Body of pancreas (tissue), 4 donors: ENCODE measurements around the gene TNNC1. TPM values are rescaled to one million over a fixed set of nuclear protein-coding genes. Genes with fewer than 3 reads are reported as not detected.
A peak's percentile ranks its signal among the peaks of the same experiment; 100 is the strongest.

Source experiments
- ATAC-seq: fragments of 150-250 bp; one replicate; pipeline ENCODE4 v1.9.1; 2016
- DNase-seq, 4 donors: peaks; one replicate each; pipeline ENCODE4 v3.0.0-alpha.2; 2019
- H3K27ac ChIP-seq, 4 donors: fragments of 200-600 bp; sonication (generic); 1 replicate in 3 of 4; 2 replicates in 1 of 4; pipeline versions ENCODE4 v1.5.1 to v1.6.1; 2016 to 2019; ENCODE audit warnings: mild to moderate bottlenecking in 1 of 4, mixed read lengths in 1 of 4, moderate library complexity in 1 of 4
- H3K27me3 ChIP-seq, 2 donors: fragments of 200-600 bp; sonication (generic); one replicate each; pipeline ENCODE4 v1.6.0; 2016; ENCODE audit warnings: mild to moderate bottlenecking in 1 of 2
- H3K36me3 ChIP-seq, 2 donors: fragments of 200-600 bp; sonication (generic); replicated peaks in 1 of 2; 2 replicates each; pipeline ENCODE4 v1.5.1; 2016; ENCODE audit warnings: low read depth in 2 of 2; ENCODE audit not compliant: insufficient read depth in 1 of 2
- H3K4me1 ChIP-seq: fragments of 200-600 bp; sonication (generic); one replicate; pipeline ENCODE4 v1.6.0; 2016
- H3K4me3 ChIP-seq, 2 donors: fragments of 200-600 bp; sonication (generic); 1 replicate in 1 of 2; 2 replicates in 1 of 2; pipeline ENCODE4 v1.5.1; 2016 to 2019
- H3K9me3 ChIP-seq, 3 donors: fragments of 200-600 bp; sonication (generic); 1 replicate in 2 of 3; 2 replicates in 1 of 3; pipeline ENCODE4 v1.5.1; 2016
- POLR2A ChIP-seq, 3 donors: fragments of 450-650 bp; IDR thresholded peaks; one replicate each; pipeline ENCODE4 v1.6.1; 2016; ENCODE audit warnings: antibody characterized with exemption in 3 of 3, mild to moderate bottlenecking in 2 of 3
- WGBS, 2 donors: methylation state at CpG; one replicate each; pipeline ENCODE4 v1.1.5; 2017; 5-methylcytosine and 5-hydroxymethylcytosine counted together
- intact Hi-C: fragments of 100-400 bp; cut with DNase I; formaldehyde crosslinking; loops from one replicate; pipeline ENCODE4 v1.15.1; 2023
- total RNA-seq, 2 donors: library from RNA; depleted of rRNA; stranded (reverse); fragments of >200 nt; gene quantifications; one replicate each; pipeline ENCODE4 v1.1.0, GENCODE V29; 2016
- TF ChIP-seq, protein P1 (sequence below), 7 experiments: fragments of 450-650 bp in 4 of 7; fragments of 200-600 bp in 3 of 7; sonication (generic) in 3 of 7; IDR thresholded peaks; one replicate each; pipeline ENCODE4 v1.5.1; 2016 to 2019; ENCODE audit warnings: antibody characterized with exemption in 7 of 7

TNNC1 gene
- total RNA-seq, 2 donors from 2014 or later: 0.99 to 10.4 TPM

DNA sequence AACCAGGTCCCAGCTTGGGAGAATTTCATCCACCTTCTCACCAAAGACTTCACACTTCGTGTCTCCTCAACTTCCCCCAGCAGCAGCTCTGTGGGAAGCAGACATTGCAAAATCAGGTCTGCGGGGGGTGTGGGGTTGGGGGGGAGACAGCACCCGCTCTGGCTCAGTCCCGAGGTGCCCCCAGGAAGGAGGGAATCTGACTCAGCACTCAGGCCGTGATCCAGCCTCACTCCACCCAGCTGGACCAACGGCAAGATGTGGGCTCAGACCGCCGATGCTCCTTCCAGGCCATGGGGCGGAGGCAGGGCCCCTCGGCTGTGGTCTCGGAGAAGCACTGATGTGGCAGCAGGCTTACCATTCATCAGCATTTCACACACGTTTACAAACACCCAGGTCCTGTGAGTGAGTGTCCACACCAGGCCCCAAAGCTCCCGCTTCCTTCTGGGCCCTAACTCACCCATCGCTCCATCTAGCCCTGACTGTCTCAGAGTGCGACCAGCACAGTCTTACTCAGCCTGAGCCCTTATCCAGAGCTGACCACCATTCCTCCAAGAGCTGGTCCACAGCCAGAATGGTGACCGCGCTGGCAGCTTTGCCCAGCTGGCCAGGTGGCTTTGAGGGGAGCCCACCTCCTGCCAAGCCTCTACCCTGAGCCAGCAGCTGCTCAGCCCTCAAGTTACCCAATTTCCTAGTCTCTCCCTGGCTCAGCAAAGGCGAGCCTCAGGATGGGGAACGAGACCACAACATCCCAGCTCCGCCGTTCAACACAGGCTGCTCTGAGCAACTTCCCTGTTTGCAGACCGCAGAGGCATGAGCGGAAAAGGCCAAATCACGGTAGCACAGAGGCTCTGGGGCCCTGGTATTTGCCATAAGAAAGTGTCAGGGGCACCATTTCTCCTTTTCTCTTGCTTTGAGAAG is 44.6 kb upstream of the TNNC1 start:
- peak in 1 of 4 donors; percentile 76 for DNase-seq
- peak overlapping the region in 1 of 4 donors; percentile 65 for H3K27ac ChIP-seq
- no peak overlapping the region for H3K4me3 ChIP-seq
- H3K4me1 ChIP-seq: peaks cover under 1% of the 10 kb centered on the region
- H3K9me3 ChIP-seq: no peaks in the 10 kb centered on the region
- H3K27me3 ChIP-seq: no peaks in the 10 kb centered on the region
- intact Hi-C loops: no loop called here
- peak in 1 of 3 donors; percentile 7 for TF ChIP-seq POLR2A (IDR thresholded peaks at IDR 0.05)
- TF ChIP-seq, protein P1, sequence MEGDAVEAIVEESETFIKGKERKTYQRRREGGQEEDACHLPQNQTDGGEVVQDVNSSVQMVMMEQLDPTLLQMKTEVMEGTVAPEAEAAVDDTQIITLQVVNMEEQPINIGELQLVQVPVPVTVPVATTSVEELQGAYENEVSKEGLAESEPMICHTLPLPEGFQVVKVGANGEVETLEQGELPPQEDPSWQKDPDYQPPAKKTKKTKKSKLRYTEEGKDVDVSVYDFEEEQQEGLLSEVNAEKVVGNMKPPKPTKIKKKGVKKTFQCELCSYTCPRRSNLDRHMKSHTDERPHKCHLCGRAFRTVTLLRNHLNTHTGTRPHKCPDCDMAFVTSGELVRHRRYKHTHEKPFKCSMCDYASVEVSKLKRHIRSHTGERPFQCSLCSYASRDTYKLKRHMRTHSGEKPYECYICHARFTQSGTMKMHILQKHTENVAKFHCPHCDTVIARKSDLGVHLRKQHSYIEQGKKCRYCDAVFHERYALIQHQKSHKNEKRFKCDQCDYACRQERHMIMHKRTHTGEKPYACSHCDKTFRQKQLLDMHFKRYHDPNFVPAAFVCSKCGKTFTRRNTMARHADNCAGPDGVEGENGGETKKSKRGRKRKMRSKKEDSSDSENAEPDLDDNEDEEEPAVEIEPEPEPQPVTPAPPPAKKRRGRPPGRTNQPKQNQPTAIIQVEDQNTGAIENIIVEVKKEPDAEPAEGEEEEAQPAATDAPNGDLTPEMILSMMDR (IDR thresholded peaks at IDR 0.05): no peak
- WGBS, 2 donors: 67 to 85% methylated on average over 7 to 22 of the region's 24 CpGs
- no peaks in the 10 kb centered on the region for H3K36me3 ChIP-seq
- no peak for ATAC-seq

DNA sequence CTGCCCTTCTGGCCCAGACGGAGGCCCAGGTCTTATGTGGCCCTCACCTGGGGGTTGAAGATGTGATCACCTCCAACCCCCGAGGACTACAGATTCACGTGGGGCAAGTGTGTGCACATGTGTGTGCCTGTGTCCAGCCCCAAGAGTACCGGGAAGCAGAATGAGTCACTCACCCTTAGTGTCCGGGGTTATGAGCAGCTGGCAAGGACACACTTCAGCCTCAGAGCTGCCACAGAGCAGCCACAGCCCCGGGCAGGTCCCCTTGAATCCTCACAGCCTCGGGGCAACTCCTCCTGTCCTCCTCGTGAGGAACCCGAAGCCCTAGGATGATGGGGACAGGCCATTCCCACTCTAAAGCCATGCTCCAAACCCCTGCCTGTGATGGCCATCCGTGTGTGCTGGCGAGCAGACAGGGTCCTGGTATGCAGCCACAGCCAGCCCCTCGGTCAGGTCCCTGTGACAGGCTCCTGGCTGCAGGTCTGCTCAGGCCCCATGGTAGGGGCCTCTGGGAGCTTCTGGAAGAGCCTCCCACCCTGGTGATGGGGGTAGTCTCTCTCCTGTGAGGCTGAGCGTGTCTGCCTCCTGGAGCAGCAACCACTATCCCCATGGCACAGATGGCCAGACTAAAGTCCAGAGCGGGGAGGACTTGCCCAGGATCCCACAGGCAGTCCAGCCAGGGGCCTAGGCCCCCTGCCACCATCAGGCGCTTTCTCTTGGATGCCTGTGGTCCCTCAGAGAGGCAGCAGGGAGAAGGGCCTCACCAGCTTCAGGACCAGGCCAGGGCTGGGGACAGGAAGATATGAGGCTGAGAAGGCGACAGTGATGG is 42.1 kb upstream of the TNNC1 start:
- intact Hi-C loops: no loop called here
- WGBS, 2 donors: 60 to 62% methylated on average over 1 to 14 of the region's 16 CpGs
- DNase-seq (peak in 2 of 4 donors; percentile 42 to 56), ATAC-seq (peak; percentile 19)
- Histone ChIP-seq H3K4me3 (no peak overlapping the region), H3K27ac (peak overlapping the region in 2 of 4 donors; percentile 53 to 67), H3K27me3 (no peaks in the 10 kb centered on the region), H3K36me3 (peaks cover 0 to 14% of the 10 kb centered on the region in 2 donors), H3K4me1 (no peaks in the 10 kb centered on the region), H3K9me3 (no peaks in the 10 kb centered on the region)
- TF ChIP-seq, protein P1 (IDR thresholded peaks at IDR 0.05): no peak
- TF ChIP-seq POLR2A (IDR thresholded peaks at IDR 0.05): no peak

DNA sequence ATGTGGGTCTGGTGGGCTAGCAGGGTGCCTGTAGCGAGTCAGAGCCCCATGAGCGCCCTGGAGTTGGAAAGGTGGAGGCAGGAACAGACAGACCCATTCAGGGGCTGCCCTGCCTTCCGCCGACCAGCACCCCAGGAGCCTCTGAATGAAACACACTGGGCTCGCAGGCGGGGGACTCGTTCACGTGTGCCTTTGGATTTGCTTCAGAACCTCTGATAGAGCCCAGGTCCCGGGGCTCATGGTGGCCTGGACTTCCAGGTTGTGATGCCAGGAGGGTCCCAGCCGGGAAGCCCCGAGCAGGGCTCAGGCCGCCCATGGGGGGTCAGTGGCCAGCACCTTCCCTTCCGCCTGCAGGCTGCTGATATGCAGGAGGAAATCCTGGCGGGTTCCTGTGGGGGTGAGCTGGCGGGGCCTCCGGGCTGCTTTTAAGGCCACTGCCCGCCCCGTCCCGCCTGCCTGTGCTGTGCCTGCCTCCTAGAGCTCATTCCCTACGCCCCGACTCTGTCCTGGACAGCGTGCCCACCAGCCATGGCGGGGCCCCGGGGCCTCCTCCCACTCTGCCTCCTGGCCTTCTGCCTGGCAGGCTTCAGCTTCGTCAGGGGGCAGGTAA is 41.1 kb upstream of the TNNC1 start, which contains the start of gene STAB1:
TSS of gene STAB1 (plus strand) at position 453 of the 610 bp plus-strand sequence. CDS start at position 529, 76 bp downstream.
- Histone ChIP-seq H3K27ac (peak within 1 kb of the TSS in 2 of 4 donors; percentile 53 to 67), H3K4me1 (peaks cover 2% of the 10 kb centered on the region), H3K9me3 (no peaks in the 10 kb centered on the region), H3K27me3 (no peaks in the 10 kb centered on the region), H3K36me3 (peaks cover 0 to 19% of the 10 kb centered on the region in 2 donors), H3K4me3 (no peak within 1 kb of the TSS)
- DNase-seq (peak in 2 of 4 donors; percentile 32 to 47), ATAC-seq (peak; percentile 11)
- intact Hi-C loops: no loop called here
- TF ChIP-seq POLR2A (IDR thresholded peaks at IDR 0.05): no peak
- TF ChIP-seq, protein P1 (IDR thresholded peaks at IDR 0.05): no peak
- WGBS, 2 donors: 73 to 80% methylated on average over 17 to 25 of the region's 25 CpGs

DNA sequence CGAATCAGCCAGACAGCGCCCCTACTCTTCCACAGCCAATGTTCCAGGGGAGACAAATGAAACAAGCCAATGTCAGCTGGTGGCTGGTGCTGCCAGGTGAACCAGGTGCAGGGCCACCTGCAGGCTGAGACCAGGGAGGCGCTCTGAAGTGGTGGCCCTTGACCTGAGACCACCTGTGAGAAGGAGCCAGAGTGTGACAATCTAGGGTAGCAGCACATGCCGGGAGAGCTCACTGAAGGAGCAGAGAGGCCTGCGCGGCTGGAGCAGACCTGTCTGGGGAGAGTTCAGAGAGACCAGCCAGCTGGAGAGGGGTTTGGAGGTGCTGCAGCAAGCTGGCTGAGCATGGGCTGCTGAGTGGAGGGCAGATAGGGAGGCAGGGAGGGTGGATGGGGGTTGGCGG is 40.6 kb upstream of the TNNC1 start:
- TF ChIP-seq, protein P1 (IDR thresholded peaks at IDR 0.05): no peak
- no peak for TF ChIP-seq POLR2A (IDR thresholded peaks at IDR 0.05)
- Histone ChIP-seq H3K4me1 (peaks cover 4% of the 10 kb centered on the region), H3K4me3 (no peak overlapping the region), H3K36me3 (peaks cover 0 to 20% of the 10 kb centered on the region in 2 donors), H3K27ac (peak overlapping the region in 1 of 4 donors; percentile 67), H3K9me3 (no peaks in the 10 kb centered on the region), H3K27me3 (no peaks in the 10 kb centered on the region)
- no peak for DNase-seq
- intact Hi-C loops: no loop called here
- ATAC-seq: no peak
- 80 to 89% methylated on average over 7 of the region's 7 CpGs for WGBS, 2 donors
